ENCODE results near the gene WDFY4.

WDFY4 gene

GRCh38 chr10:48934672-48935501, 250.2 kb downstream of the WDFY4 start:
- in situ Hi-C loops (cut with HindIII; ENCODE audit: low sequenced_read_pairs) = no loop called here

DNA sequence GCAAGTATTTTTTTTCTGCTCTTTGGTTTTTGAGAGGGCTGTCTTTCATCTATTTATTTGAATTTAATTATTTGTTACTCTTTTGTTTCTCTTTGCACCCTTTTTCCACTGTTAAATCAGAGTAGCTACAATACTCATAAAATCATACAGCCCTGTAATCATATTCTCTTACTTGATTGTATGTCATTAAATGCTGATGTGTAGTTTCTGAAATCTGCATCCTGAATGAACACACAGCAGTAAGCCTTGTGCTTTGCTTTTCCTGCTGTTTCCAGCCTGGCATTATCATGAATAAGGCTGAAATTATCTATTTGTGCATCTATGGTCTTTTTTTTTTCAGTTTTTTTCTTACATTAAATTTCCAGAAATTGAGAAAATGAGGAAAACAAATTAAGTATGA, 250.9 kb downstream of the WDFY4 start:
- in situ Hi-C loops (cut with HindIII; ENCODE audit: low sequenced_read_pairs) = no loop called here

GRCh38 chr10:48937796-48938195, 253.1 kb downstream of the WDFY4 start:
- in situ Hi-C loops (cut with HindIII; ENCODE audit: low sequenced_read_pairs) = no loop called here

DNA sequence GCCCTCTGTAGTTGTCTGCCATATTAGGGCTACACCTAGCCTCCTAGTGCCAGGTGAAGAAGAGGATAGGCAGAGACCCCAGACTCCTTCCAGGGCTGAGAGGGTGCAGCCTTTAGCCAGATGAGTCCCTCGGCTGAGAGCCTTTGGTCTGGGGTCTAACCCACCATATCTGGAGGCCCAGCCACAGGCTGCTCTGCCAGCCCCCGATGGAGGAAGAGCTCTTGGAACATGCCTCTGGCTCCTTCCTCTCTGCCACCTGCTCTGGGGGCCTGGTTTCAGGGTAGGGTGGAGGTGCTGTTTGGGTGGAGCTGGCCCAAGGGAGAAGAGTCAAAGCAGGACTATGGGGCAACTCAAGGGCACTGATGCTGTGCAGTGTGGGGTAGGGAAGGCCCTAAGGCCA, 253.6 kb downstream of the WDFY4 start:
- in situ Hi-C loops (cut with HindIII; ENCODE audit: low sequenced_read_pairs) = no loop called here

DNA sequence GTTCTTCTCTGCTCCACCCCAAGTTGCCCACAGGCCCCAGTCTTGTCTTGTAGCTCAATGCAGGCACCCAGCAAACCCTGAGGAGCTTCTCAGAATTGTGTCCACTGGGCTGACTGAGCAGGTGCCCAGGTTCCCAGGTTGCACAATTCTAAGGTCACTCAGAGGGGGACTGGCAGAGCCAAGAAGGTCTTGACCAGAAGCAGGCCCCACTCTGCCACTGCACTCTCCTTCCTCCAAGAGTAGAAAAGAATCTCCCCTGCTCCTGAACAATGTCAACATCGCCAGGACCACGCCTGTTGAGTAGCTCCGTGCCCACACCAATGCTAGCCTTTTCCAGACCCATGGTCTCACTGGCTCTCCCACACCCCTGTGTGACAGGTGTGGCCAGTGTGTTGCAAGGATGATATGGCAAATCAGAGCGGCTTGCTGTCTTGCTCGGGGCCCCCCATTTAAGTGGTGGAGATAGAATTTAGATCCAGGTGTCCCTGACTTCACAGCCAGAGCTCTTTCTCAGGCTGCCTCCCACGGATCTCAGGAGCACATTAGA, 254.4 kb downstream of the WDFY4 start:
- in situ Hi-C loops (cut with HindIII; ENCODE audit: low sequenced_read_pairs) = no loop called here

GRCh38 chr10:48939790-48940325, 255.2 kb downstream of the WDFY4 start, which contains the start of gene LRRC18:
Gene LRRC18 (minus strand): TSS chr10:48939840. CDS start chr10:48914155, 25,685 bp downstream.
- in situ Hi-C loops (cut with HindIII; ENCODE audit: low sequenced_read_pairs) = no loop called here

DNA sequence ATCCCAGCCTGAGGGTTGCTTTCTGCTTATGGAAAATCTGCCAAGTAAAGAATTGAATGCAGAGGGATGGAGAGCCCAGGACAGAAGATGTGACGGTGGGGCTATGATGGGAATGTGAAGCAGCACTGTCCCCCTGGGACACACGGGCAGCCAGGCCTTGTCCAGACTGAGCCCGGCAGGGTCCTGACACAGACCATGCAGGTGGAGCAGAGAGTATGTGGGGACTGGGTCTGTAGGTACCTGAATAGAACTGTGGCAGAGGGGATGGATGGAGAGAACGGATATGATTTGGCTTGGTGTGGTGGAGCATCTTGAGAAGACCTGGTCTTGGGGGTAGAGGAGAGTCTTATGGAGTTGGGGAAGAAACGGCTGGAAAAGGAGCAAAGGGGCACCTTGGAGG, 255.7 kb downstream of the WDFY4 start:
- in situ Hi-C loops (cut with HindIII; ENCODE audit: low sequenced_read_pairs) = no loop called here

DNA sequence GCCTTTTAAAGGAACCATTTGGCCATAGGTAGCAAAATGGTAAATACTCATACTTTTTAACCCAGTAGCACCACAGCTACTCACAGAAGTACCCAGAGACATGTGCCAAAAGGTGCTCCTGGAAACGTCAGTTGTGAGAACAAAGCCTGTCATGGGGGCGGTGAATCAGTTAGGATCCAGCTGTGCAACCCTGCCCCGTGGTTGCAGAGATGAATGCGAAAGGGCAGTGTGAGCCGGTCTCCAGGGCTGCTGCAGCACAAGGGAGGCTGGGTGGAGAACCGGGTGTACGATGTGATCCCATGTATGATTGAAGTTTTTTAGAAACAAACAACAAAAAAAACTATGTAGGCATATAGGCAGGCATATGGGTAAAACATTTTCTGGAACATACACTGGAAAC, 256.3 kb downstream of the WDFY4 start:
- in situ Hi-C loops (cut with HindIII; ENCODE audit: low sequenced_read_pairs) = no loop called here

- in situ Hi-C loops (cut with HindIII; ENCODE audit: low sequenced_read_pairs) = no loop called here
Observed at GRCh38 chr10:48941427-48942075, 256.9 kb downstream of the WDFY4 start.

DNA sequence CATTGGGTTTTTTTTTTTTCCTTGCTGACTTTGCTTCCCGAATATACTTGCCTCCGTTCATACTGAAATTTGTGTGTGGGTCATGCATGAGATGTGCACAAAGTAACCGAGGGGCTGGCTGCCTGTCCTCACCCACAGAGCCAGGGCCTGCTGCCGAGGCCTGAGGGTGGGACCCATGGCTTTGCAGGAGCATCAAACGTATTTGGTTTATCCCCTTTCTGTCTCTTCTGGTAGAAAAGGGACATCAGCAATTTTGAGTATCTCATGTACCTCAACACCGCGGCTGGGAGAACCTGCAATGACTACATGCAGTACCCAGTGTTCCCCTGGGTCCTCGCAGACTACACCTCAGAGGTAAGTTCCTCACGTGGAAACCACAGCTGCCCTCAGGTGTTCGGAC, 258.4 kb downstream of the WDFY4 start:
- in situ Hi-C loops (cut with HindIII; ENCODE audit: low sequenced_read_pairs) = no loop called here

GRCh38 chr10:48944171-48944570, 259.5 kb downstream of the WDFY4 start:
- in situ Hi-C loops (cut with HindIII; ENCODE audit: low sequenced_read_pairs) = no loop called here

GRCh38 chr10:48945441-48946130, 260.9 kb downstream of the WDFY4 start:
- in situ Hi-C loops (cut with HindIII; ENCODE audit: low sequenced_read_pairs) = no loop called here

GRCh38 chr10:48946332-48946731, 261.7 kb downstream of the WDFY4 start:
- in situ Hi-C loops (cut with HindIII; ENCODE audit: low sequenced_read_pairs) = no loop called here

- in situ Hi-C loops (cut with HindIII; ENCODE audit: low sequenced_read_pairs) = no loop called here
Observed at GRCh38 chr10:48946891-48947500, 262.3 kb downstream of the WDFY4 start.

DNA sequence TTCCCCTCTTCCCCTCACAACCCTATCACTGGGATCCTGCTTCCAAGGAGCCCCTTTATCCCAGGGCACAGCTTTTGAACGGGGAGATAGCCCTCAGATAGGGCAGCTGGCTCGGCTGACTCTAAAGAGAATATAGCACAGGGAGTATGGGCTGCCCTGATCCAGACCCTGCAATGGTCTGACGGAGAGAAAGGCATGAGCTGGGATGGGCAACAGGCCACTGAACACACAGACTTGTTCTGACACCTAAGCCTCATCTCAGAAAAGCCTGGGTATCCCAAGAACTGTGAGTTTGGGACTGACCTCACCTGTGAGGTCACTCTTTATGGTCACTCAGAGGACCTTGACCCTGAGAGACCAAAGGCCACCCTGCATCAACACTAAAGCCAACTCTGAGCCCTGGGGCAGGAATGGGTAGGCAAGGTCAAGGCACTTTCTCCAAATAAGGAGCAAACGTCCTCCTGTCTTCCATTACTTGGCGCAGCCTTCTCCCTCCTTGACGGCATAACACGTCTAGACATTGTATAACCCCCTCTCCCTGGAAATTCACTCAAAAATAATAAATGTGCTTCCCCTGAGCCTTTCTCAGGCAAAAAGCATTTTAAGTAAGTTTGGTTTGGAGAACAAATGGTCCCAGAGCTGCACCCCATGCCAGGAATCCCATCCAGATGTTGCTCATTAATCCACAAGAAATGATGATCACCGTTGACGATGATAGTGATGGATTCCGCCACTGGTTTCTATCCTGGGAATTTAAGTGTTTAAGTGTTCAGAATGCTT, 263.2 kb downstream of the WDFY4 start:
- in situ Hi-C loops (cut with HindIII; ENCODE audit: low sequenced_read_pairs) = no loop called here

DNA sequence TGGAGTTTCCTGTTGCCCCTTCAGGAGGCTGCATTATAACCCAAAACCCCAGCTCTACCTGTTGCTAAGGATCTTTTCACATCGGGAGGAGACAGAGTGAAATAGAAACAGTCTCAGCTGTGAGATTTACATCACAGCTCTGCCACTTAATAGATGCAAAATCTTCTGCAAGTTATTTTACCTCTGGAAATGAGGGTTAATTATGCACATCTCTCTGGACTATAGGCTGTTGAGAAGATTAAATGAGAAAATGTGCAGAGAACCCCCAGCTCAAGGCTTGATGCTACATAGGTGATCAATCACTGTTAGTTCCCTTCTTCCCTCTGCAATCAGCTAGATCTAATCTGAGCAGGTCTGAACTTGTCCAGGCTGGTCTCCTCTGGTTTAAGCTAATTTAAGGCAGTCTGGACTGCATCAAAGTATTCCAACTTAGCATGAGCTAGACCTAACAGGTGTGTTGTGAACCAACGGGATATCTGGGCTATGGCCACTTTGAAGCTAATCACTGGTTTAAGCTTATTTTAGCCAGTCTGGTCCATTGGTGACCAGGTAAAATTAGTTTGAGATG, 263.9 kb downstream of the WDFY4 start:
- in situ Hi-C loops (cut with HindIII; ENCODE audit: low sequenced_read_pairs) = no loop called here

- in situ Hi-C loops (cut with HindIII; ENCODE audit: low sequenced_read_pairs) = no loop called here
Observed at GRCh38 chr10:48951707-48952106, 267.0 kb downstream of the WDFY4 start.

- in situ Hi-C loops (cut with HindIII; ENCODE audit: low sequenced_read_pairs) = no loop called here
Observed at GRCh38 chr10:48957361-48958151, 272.9 kb downstream of the WDFY4 start.
